ENCODE results near the gene MYH13. TPM values are rescaled to one million over a fixed set of nuclear protein-coding genes. Genes with fewer than 3 reads are reported as not detected.
A peak's percentile ranks its signal among the peaks of the same experiment; 100 is the strongest.

Gene MYH13
- total and polyA plus RNA-seq, 10 donors: 0.02 to 0.19 (median 0.06) TPM; not detected in 5

DNA sequence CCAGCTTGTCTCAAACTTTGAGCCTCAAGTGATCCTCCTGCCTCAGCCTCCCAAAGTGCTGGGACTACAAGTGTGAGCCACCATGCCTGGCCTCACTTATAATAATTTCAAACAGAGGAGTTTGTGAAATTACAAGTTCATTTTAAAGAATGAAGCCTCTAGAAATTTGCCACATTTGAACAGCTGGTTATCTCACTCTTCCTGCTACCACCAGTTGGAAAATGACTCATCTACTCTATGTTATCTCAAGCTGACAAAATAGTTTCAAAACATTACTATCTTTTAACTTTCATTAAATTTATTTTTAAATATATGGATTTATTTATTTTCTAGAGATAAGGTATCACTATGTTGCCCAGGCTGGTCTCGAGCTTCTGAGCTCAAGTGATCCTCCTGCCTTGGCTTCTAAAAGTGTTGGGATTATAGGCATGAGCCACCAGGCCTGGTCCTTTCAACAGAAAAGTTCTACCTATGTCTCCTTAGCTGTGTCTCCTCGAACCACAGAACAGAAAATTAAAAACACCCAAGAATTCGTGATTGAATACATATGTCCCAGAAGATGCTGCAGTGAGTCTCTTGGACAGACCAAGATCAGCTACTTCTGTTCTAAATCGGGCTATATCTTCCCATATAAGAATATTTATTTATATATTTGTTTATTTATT is 47.6 kb downstream of the MYH13 start:
- no peaks in the 10 kb centered on the region for H3K27me3 ChIP-seq (replicated peaks in 1 of 7)
- H3K4me1 ChIP-seq: peaks cover 0 to 6% (median 2%) of the 10 kb centered on the region in 6 donors
- no peak for TF ChIP-seq POLR2AphosphoS5 (IDR thresholded peaks at IDR 0.05)
- TF ChIP-seq POLR2A (IDR thresholded peaks at IDR 0.05): no peak
- TF ChIP-seq, protein P1, sequence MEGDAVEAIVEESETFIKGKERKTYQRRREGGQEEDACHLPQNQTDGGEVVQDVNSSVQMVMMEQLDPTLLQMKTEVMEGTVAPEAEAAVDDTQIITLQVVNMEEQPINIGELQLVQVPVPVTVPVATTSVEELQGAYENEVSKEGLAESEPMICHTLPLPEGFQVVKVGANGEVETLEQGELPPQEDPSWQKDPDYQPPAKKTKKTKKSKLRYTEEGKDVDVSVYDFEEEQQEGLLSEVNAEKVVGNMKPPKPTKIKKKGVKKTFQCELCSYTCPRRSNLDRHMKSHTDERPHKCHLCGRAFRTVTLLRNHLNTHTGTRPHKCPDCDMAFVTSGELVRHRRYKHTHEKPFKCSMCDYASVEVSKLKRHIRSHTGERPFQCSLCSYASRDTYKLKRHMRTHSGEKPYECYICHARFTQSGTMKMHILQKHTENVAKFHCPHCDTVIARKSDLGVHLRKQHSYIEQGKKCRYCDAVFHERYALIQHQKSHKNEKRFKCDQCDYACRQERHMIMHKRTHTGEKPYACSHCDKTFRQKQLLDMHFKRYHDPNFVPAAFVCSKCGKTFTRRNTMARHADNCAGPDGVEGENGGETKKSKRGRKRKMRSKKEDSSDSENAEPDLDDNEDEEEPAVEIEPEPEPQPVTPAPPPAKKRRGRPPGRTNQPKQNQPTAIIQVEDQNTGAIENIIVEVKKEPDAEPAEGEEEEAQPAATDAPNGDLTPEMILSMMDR (IDR thresholded peaks at IDR 0.05 in 8 of 11, conservative IDR thresholded peaks at IDR 0.05 in 3 of 11): no peak
- DNase-seq: no peak
- 77 to 85% (median 79%) methylated on average over 4 of the region's 4 CpGs for WGBS, 5 donors
- intact Hi-C loops (cut with DNase I; ENCODE audit: low total_unique reads): loop anchor here (5.0 kb wide), 1 partner anchor 287 kb away; no protein-coding TSS in a partner anchor
- no peaks in the 10 kb centered on the region for H3K36me3 ChIP-seq
- H3K4me3 ChIP-seq: no peak overlapping the region
- no peaks in the 10 kb centered on the region for H3K9me3 ChIP-seq
- no peak overlapping the region for H3K27ac ChIP-seq

DNA sequence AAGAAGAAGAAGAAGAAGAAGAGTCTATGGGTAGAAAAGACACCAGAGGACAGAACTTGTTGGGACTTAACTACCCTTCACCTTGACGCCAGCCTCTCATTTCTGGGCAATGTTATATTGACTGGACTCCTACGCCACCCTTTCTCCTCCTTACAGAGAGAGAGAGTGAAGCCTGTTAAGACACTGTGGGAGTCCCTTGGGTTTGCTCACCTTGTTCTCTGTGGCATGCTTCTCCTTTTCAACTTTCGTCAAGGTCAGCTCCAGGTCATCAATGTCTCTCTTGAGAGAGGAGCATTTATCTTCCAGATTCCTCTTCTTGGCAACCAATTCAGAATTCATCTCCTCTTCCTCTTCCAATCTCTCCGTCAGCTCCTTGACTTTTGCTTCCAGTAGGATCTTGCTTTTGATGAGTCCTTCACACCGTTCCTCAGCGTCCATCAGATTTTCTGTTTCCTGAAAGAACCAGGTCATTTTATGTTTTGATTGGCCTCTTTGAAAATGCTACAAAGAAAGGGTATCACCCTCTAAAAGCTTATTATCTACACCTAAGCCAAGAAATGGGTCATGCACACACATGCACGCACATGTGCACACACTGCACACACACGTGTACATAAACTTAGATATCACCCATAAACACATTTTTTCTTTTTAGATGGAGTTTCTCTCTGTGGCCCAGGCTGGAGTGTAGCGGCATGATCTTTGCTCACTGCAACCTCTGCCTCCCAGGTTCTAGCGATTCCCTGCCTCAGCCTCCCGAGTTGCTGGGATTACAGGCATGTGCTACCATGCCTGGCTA is 48.8 kb downstream of the MYH13 start:
- no peak for DNase-seq
- H3K4me3 ChIP-seq: no peak overlapping the region
- H3K27ac ChIP-seq: no peak overlapping the region
- H3K27me3 ChIP-seq (replicated peaks in 1 of 7): peaks cover 0 to under 1% (median 0%) of the 10 kb centered on the region in 7 donors
- no peak for TF ChIP-seq POLR2AphosphoS5 (IDR thresholded peaks at IDR 0.05)
- no peak for TF ChIP-seq POLR2A (IDR thresholded peaks at IDR 0.05)
- TF ChIP-seq, protein P1 (IDR thresholded peaks at IDR 0.05 in 8 of 11, conservative IDR thresholded peaks at IDR 0.05 in 3 of 11): no peak
- no peaks in the 10 kb centered on the region for H3K9me3 ChIP-seq
- intact Hi-C loops (cut with DNase I; ENCODE audit: low total_unique reads): no loop called here
- H3K36me3 ChIP-seq: no peaks in the 10 kb centered on the region
- peaks cover 0 to 6% (median 2%) of the 10 kb centered on the region in 6 donors for H3K4me1 ChIP-seq
- WGBS, 5 donors: 84 to 88% (median 87%) methylated on average over 11 of the region's 11 CpGs

DNA sequence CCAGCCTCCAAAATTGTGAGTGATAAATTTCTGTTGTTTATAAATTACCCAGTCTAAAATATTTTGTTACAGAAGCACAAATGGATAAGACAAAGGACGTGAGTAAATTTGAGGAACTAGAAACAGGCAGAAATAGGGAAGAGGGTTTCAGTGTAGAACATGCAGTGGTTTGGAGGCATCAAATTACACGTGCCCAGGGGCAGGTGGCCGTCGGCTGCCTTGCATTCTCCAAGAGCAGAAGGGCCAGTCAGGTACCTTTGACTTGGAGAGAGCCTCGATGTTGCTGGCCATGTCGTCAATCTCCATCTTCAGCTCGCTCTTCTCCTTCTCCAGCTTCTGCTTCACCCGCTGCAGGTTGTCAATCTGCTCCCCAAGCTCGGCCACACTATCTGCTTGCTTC is 54.3 kb downstream of the MYH13 start:
- H3K4me3 ChIP-seq: no peak overlapping the region
- no peak overlapping the region for H3K27ac ChIP-seq
- intact Hi-C loops (cut with DNase I; ENCODE audit: low total_unique reads): no loop called here
- no peak for DNase-seq
- no peaks in the 10 kb centered on the region for H3K36me3 ChIP-seq
- WGBS, 5 donors: 43 to 56% (median 46%) methylated on average over 9 of the region's 9 CpGs
- TF ChIP-seq, protein P1 (IDR thresholded peaks at IDR 0.05 in 8 of 11, conservative IDR thresholded peaks at IDR 0.05 in 3 of 11): no peak
- TF ChIP-seq POLR2AphosphoS5 (IDR thresholded peaks at IDR 0.05): no peak
- no peak for TF ChIP-seq POLR2A (IDR thresholded peaks at IDR 0.05)
- H3K27me3 ChIP-seq (replicated peaks in 1 of 7): peaks cover 0 to 8% (median 0%) of the 10 kb centered on the region in 7 donors
- H3K4me1 ChIP-seq: peaks cover 0 to 17% (median 2%) of the 10 kb centered on the region in 6 donors
- no peaks in the 10 kb centered on the region for H3K9me3 ChIP-seq

DNA sequence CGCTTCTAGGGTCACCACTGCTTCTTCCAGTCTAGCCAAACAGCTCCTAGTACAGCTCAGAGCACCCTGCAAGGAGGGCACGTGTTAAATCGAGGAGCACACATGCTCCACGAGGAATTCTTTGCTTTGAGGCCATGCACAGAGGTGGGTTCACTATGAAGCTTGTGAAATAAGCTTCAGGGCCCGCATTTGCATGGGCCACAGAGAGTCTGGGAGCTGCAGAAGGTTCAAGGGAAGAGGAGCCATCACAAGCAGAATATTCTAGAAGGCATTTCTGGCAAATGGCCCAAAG is 55.3 kb downstream of the MYH13 start:
- peak in 1 of 3 donors; percentile 36 for TF ChIP-seq POLR2AphosphoS5 (IDR thresholded peaks at IDR 0.05)
- TF ChIP-seq, protein P1 (IDR thresholded peaks at IDR 0.05 in 8 of 11, conservative IDR thresholded peaks at IDR 0.05 in 3 of 11): no peak
- intact Hi-C loops (cut with DNase I; ENCODE audit: low total_unique reads): no loop called here

More for the DNA sequence above, 55.3 kb downstream of the MYH13 start:
- Histone ChIP-seq H3K4me1 (peaks cover 0 to 17% (median 2%) of the 10 kb centered on the region in 6 donors), H3K27ac (no peak overlapping the region), H3K27me3 (replicated peaks in 1 of 7) (peaks cover 0 to 8% (median 0%) of the 10 kb centered on the region in 7 donors), H3K36me3 (no peaks in the 10 kb centered on the region), H3K4me3 (no peak overlapping the region), H3K9me3 (no peaks in the 10 kb centered on the region)
- DNase-seq: no peak
- WGBS, 5 donors: 65 to 79% (median 68%) methylated on average over 5 of the region's 5 CpGs
